Peyer's patch (tissue), 4 donors: ENCODE data around the gene NEK6.

Experiments
- POLR2A ChIP-seq, 2 donors: fragments of 450-650 bp; IDR thresholded peaks; one replicate each; pipeline ENCODE4 v1.5.1; 2017; ENCODE audit warnings: antibody characterized with exemption in 2 of 2, mild to moderate bottlenecking in 2 of 2, moderate library complexity in 2 of 2
- TF ChIP-seq, protein P1 (sequence below), 6 experiments: fragments of 450-650 bp in 4 of 6; fragments of 200-600 bp in 2 of 6; sonication (generic) in 1 of 6; IDR thresholded peaks; one replicate each; pipeline ENCODE4 v1.5.1; 2017 to 2019; ENCODE audit warnings: antibody characterized with exemption in 6 of 6, mild to moderate bottlenecking in 3 of 6, moderate library complexity in 1 of 6

DNA sequence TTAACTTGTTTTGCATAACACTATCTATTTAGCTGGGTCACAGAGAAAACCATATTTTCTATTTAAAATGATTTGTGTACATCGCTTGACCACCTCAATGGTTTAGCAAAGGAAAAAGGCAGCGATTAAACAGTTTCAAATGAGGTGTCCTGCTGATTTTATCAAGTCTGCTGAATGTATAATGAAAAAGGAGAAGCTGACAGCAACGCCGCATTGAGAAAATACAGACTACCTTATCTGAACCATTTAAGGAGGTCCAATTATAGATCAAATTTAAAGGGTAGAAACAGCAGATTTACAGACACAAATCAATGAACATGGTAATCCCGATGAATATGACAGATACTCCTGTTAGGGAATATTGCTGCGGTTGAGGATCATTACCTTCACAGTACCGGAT is 127.9 kb downstream of the NEK6 start:
- TF ChIP-seq, protein P1, sequence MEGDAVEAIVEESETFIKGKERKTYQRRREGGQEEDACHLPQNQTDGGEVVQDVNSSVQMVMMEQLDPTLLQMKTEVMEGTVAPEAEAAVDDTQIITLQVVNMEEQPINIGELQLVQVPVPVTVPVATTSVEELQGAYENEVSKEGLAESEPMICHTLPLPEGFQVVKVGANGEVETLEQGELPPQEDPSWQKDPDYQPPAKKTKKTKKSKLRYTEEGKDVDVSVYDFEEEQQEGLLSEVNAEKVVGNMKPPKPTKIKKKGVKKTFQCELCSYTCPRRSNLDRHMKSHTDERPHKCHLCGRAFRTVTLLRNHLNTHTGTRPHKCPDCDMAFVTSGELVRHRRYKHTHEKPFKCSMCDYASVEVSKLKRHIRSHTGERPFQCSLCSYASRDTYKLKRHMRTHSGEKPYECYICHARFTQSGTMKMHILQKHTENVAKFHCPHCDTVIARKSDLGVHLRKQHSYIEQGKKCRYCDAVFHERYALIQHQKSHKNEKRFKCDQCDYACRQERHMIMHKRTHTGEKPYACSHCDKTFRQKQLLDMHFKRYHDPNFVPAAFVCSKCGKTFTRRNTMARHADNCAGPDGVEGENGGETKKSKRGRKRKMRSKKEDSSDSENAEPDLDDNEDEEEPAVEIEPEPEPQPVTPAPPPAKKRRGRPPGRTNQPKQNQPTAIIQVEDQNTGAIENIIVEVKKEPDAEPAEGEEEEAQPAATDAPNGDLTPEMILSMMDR (IDR thresholded peaks at IDR 0.05), result no peak
- TF ChIP-seq POLR2A (IDR thresholded peaks at IDR 0.05), result no peak
